Panc1 (cell line): Measurements from ENCODE around the gene THOC7. TPM values are rescaled to one million over a fixed set of nuclear protein-coding genes. Genes with fewer than 3 reads are reported as not detected.

Experiments used
- ATAC-seq: fragments of 200-7000 bp; cut with Tn5 transposase; 2 replicates; pipeline ENCODE4 v1.9.1; 2020; ENCODE audit warnings: mild to moderate bottlenecking, moderate library complexity
- BruUV-seq: library from RNA; stranded (reverse); fragments of 400-500 nt; replicated peaks from 2 replicates; lab custom pipeline; 2021; lab: Mats Ljungman, UMichigan
- CTCF ChIA-PET: fragments of 300-600 bp; sonication (Branson Sonifier 250); formaldehyde crosslinking; loops from one replicate; lab custom pipeline; 2022; ENCODE audit warnings: antibody characterized with exemption; lab: Charles Lee
- POLR2A ChIA-PET: fragments of 300-600 bp; sonication (Branson Sonifier 250); formaldehyde crosslinking; loops from one replicate; lab custom pipeline; 2022; ENCODE audit warnings: antibody characterized with exemption; lab: Charles Lee
- DNase-seq: peaks from one replicate; pipeline ENCODE4 v3.0.0-alpha.2; 2010; ENCODE audit warnings: low read depth, low spot score
- H3K27ac ChIP-seq: 2 replicates; pipeline ENCODE4 v1.5.1; 2011; ENCODE audit warnings: mild to moderate bottlenecking, low read length, inconsistent platforms
- H3K27me3 ChIP-seq: fragments of 200-500 bp; sonication (Bioruptor generic); 2 replicates; pipeline ENCODE4 v1.6.0; 2014; ENCODE audit warnings: low read length, inconsistent platforms; ENCODE audit not compliant: control insufficient read depth, insufficient read depth
- H3K36me3 ChIP-seq: fragments of 200-500 bp; sonication (Bioruptor generic); 2 replicates; pipeline ENCODE4 v1.5.1; 2014; ENCODE audit warnings: inconsistent platforms, mild to moderate bottlenecking, low read length, moderate library complexity; ENCODE audit not compliant: control insufficient read depth, insufficient read depth
- H3K4me1 ChIP-seq: 2 replicates; pipeline ENCODE4 v1.5.1; 2011; ENCODE audit warnings: inconsistent platforms, mild to moderate bottlenecking, low read length, moderate library complexity; ENCODE audit not compliant: control insufficient read depth, insufficient read depth
- H3K4me3 ChIP-seq, 2 experiments: 2 replicates each; pipeline ENCODE4 v1.5.1; 2011 to 2012; ENCODE audit warnings: low read depth in 2 of 2, low read length in 2 of 2, mild to moderate bottlenecking in 2 of 2, inconsistent platforms in 1 of 2, moderate library complexity in 1 of 2
- H3K9me3 ChIP-seq: fragments of 200-500 bp; sonication (Bioruptor generic); 2 replicates; pipeline ENCODE4 v1.5.1; 2014; ENCODE audit warnings: low read depth, mild to moderate bottlenecking, inconsistent platforms, low read length, moderate library complexity; ENCODE audit not compliant: control insufficient read depth, insufficient read depth
- CTCF ChIP-seq: fragments of 450-650 bp; IDR thresholded peaks from 2 replicates; pipeline ENCODE4 v1.5.1; 2017; ENCODE audit warnings: mild to moderate bottlenecking
- POLR2AphosphoS5 ChIP-seq: IDR thresholded peaks from 2 replicates; pipeline ENCODE4 v1.6.1; 2012; ENCODE audit warnings: mild to moderate bottlenecking, low read depth, low read length, moderate library complexity
- REST ChIP-seq, 2 experiments: IDR thresholded peaks; 2 replicates each; pipeline ENCODE4 v1.6.1; 2011 to 2012; ENCODE audit warnings: low read depth in 2 of 2, control low read depth in 1 of 2, low read length in 1 of 2, mild to moderate bottlenecking in 1 of 2, moderate library complexity in 1 of 2; ENCODE audit not compliant: insufficient read depth in 1 of 2
- SIN3A ChIP-seq: IDR thresholded peaks from 2 replicates; pipeline ENCODE4 v1.6.1; 2012; ENCODE audit warnings: low read depth, mild to moderate bottlenecking, low read length, moderate library complexity, borderline replicate concordance; ENCODE audit not compliant: insufficient read depth
- TCF7L2 ChIP-seq: IDR thresholded peaks from 2 replicates; pipeline ENCODE4 v1.6.1; 2011; ENCODE audit warnings: mild to moderate bottlenecking, low read depth, low read length, inconsistent platforms
- in situ Hi-C: cut with HindIII; loops from 2 replicates; pipeline ENCODE4 v1.10.0; 2016; ENCODE audit warnings: low sequenced_read_pairs, low pct_unique_long_range_greater_than_20kb
- intact Hi-C: fragments of 100-400 bp; cut with micrococcal nuclease; formaldehyde crosslinking; loops from one replicate; pipeline ENCODE4 v1.10.0; 2022; ENCODE audit not compliant: unreplicated experiment
- total RNA-seq: library from RNA; stranded (reverse); gene quantifications from one replicate; pipeline ENCODE4 v1.2.1, GENCODE V29; 2021; ENCODE audit not compliant: unreplicated experiment

The THOC7 gene
- total RNA-seq, 1 experiment from 2014 or later = 64.3 TPM

- DNase-seq (no peak), ATAC-seq (no peak)
- TF ChIP-seq CTCF (no peak), SIN3A (no peak), POLR2AphosphoS5 (no peak), REST (IDR thresholded peaks at IDR 0.05; ENCODE audit: insufficient read depth in 1 of 2, low read depth in 2 of 2, low read length in 1 of 2) (no peak)
- CTCF ChIA-PET = no interaction called here
- no peaks in the 10 kb centered on the region for H3K9me3 ChIP-seq
- no peak overlapping the region for H3K27ac ChIP-seq
- no peaks in the 10 kb centered on the region for H3K27me3 ChIP-seq
- no TSS peak for BruUV-seq
- POLR2A ChIA-PET = interaction anchor here (0.6 kb wide), 1 partner anchor 1162 kb away, joined by 4 read pairs; no protein-coding TSS in a partner anchor
- intact Hi-C loops = no loop called here
- in situ Hi-C loops = no loop called here
- H3K4me3 ChIP-seq = no peak overlapping the region
- H3K36me3 ChIP-seq = 0 out of 2 replicates have a peak, but pooled peaks cover 3% of the 10 kb centered on the region
- no peaks in the 10 kb centered on the region for H3K4me1 ChIP-seq
Measured at GRCh38 chr3:63841704-63842103, 21.9 kb downstream of the THOC7 start.

- peaks cover 14% of the 10 kb centered on the region; the same call in 1 of the 2 replicates for H3K36me3 ChIP-seq
- H3K27me3 ChIP-seq = no peaks in the 10 kb centered on the region
- H3K4me3 ChIP-seq = no peak overlapping the region
- ChIA-PET POLR2A (no interaction called here), CTCF (no interaction called here)
- ATAC-seq = no peak
- no peak overlapping the region for H3K27ac ChIP-seq
- no TSS peak for BruUV-seq
- DNase-seq = no peak
- in situ Hi-C loops (no loop called here), intact Hi-C loops (no loop called here)
- no peak for TF ChIP-seq POLR2AphosphoS5
- TF ChIP-seq TCF7L2 = no peak
- TF ChIP-seq CTCF = no peak
- TF ChIP-seq SIN3A = no peak
- TF ChIP-seq REST (IDR thresholded peaks at IDR 0.05; ENCODE audit: insufficient read depth in 1 of 2, low read depth in 2 of 2, low read length in 1 of 2) = no peak
- H3K9me3 ChIP-seq = no peaks in the 10 kb centered on the region
- H3K4me1 ChIP-seq = no peaks in the 10 kb centered on the region
Measured at GRCh38 chr3:63832395-63832794, 31.2 kb downstream of the THOC7 start.
